NCI-H345 treated with DMSO at 0.1 percent for 48 hours (cell line): ENCODE measurements around the gene PIP5K1C.

Source experiments
- DNase-seq: peaks from one replicate; lab custom pipeline; 2025; ENCODE audit not compliant: unreplicated experiment; lab: John Stamatoyannopoulos, UW

The PIP5K1C gene

GRCh38 chr19:3700242-3701032 is at the start of gene PIP5K1C:
PIP5K1C (minus strand) TSS chr19:3700468; CDS start chr19:3700390, 78 bp downstream.
- DNase-seq, result peak; percentile 67

GRCh38 chr19:3748965-3749364 is 48.7 kb upstream of the PIP5K1C start:
- DNase-seq, result no peak

GRCh38 chr19:3746371-3747056 is 46.2 kb upstream of the PIP5K1C start:
- DNase-seq, result no peak

DNA sequence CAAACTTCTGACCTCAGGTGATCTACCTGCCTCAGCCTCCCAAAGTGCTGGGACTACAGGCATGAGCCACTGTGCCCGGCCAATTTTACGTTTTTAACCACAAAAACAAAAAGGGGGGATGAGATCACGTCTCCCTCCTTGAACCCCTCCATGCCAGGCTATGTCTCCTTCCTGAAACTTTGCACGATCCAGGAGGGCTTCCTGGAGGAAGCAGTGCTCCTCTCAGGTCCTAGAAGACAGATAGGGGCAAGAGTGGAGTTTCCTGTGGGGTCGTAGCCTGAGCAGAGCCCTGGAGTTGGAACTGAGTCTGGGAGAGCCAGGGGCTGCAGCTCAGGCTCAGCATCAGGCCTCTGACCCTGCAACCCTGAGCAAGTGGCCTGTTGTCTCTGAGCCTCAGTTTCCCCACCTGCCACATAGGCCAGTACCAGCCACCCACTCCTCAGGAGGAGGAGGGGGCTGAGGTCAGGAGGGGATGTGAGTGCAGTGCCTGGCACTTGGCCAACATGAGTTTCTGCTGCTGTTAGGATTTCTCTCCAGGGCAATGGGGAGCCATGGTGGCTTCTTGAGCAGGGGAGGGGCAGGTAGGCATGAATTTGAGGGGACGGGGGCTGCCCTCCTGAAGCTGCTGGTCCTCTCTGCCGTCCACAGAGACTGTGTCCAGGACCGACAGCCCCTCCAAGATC is 45.2 kb upstream of the PIP5K1C start:
- no peak for DNase-seq

GRCh38 chr19:3743486-3743885 is 43.2 kb upstream of the PIP5K1C start:
- no peak for DNase-seq

- DNase-seq, result no peak
Measured at GRCh38 chr19:3740431-3740830, 40.2 kb upstream of the PIP5K1C start.

DNA sequence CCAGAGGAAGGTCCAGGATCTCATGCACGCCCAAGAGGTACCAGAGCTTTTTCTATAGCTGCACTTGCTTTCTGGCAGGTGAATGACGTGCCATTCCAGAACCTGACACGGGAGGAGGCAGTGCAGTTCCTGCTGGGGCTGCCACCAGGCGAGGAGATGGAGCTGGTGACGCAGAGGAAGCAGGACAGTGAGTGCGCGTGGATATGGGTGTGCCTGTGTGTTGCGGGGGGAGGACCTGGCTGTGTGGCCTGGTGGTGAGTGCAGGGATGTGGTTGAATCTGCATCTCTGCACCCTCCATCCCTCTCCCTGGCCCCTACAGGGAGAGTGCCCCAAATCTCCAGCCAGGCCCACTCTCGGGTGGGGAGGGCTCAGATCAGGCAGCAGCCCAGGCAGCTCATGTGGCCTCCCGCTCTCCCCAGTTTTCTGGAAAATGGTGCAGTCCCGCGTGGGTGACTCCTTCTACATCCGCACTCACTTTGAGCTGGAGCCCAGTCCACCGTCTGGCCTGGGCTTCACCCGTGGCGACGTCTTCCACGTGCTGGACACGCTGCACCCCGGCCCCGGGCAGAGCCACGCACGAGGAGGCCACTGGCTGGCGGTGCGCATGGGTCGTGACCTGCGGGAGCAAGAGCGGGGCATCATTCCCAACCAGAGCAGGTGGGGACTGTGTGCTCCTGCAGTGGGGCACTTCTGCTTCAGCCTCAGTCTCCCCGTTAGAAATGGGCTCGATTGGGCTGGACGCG is 38.4 kb upstream of the PIP5K1C start:
- DNase-seq, result no peak

DNA sequence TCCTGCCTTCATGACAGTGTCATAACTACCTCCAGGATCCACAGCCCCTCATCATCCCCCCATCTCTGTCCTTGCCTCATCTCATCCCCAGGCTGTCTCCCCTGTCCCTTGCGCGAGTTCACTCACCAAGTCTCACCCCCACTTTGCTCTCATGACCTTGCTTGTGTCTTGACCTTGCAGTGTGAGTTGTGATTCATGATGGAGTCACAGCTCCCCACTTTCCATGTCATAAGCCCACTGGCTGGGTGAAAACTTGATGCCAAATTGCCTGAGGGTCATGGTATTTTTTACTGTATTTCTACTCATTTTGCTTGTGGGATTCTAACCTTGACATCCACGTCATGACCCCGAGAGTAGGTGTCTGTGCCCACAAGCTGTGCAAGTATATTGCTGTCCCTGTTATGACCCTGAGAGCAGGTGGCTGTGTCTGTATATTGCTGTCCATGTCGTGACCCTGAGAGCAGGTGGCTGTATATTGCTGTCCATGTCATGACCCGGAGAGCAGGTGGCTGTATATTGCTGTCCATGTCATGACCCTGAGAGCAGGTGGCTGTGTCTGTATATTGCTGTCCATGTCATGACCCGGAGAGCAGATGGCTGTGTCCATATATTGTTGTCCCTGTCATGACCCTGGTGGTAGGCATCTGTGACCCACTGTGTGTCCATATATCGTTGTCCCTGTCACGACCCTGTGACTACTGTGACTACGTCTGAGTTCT is 37.4 kb upstream of the PIP5K1C start:
- DNase-seq, result no peak

- no peak for DNase-seq
Measured at GRCh38 chr19:3736106-3736724, 35.9 kb upstream of the PIP5K1C start.

DNA sequence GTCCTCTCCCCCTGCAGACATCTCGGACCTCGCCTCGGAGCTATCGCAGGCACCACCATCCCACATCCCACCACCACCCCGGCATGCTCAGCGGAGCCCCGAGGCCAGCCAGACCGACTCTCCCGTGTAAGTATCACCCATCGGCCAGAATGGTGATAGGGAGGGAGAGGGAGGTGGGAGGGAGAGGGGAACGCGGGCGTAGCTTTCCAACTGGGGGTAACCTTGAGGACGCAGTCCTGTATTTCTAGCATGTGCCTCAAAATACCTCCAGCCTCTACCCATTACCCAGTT is 34.0 kb upstream of the PIP5K1C start:
- DNase-seq, result no peak

- no peak for DNase-seq
Measured at GRCh38 chr19:3733549-3734309, 33.5 kb upstream of the PIP5K1C start.

- DNase-seq, result no peak
Measured at GRCh38 chr19:3732108-3732507, 31.8 kb upstream of the PIP5K1C start.

GRCh38 chr19:3730457-3730958 is 30.2 kb upstream of the PIP5K1C start:
- no peak for DNase-seq

DNA sequence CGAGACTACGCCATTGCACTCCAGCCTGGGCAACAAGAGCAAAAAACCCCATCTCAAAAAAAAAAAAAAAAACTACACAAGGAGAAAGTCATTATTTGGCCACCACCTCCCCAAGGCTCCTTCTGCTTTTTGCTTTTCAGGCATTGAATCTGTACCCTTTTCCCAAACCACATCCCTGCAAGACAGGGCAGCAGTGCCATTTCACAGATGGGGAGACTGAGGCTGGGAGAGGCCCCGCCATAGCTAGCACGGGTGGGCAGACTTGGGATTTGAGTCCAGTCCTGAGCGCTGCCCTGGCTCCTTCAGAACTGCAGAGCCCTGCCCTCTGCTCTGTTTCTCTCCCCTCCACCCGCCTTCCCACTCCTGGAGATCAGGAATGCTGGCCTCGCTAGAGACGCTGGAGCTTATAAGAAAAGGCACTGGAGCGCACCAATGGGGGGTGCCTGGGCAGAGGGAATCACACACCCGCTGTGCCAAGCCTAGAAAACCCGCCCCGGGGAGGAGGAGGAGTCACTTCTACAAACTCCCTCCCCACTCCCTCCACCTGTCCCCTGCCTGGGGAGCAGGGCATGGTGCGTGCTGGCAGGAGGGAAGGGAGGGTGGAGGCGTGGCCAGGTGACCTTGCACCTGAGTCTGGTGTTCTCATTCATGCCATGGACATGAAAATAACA is 25.5 kb upstream of the PIP5K1C start:
- peak; percentile 54 for DNase-seq

DNA sequence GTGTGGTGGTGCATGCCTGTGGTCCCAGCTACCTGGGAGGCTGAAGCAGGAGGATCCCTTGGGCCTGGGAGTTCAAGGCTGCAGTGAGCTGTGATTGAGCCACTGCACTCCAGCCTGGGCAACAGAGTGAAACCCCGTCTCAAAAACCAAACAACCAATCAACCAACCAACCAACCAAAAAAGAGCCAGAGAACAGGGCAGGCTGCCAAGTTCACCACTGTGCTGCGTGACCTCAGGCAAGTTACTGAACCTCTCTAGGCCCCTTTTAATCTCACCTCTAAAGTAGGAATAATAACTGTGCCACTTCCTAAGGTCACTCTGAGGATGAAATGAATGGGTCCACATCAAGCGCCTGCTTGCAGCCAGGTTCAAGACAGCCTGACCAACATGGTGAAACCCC is 24.9 kb upstream of the PIP5K1C start:
- no peak for DNase-seq

- no peak for DNase-seq
Measured at GRCh38 chr19:3723883-3724282, 23.6 kb upstream of the PIP5K1C start.

DNA sequence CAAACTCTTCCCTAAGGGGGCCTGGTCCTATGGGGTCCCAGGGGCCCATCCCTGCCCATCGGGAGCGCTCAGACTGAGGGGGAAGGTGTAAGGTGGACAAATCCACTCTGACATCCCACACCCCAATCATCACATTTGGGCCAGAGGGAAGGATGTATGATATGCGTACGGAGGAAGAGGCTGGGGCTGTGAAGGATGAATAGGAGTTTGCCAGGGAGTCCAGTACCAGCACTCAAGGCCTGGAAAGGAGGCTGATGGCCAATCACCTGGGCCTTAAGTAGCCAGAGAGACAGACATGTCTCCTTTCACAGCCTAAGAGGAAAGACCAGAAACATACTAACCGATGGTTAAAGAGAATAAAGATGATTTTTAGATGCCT is 22.8 kb upstream of the PIP5K1C start:
- no peak for DNase-seq

- no peak for DNase-seq
Measured at GRCh38 chr19:3722443-3723109, 22.3 kb upstream of the PIP5K1C start.
